HepG2 (cell line): ENCODE measurements around the gene PLCB2. TPM values are rescaled to one million over a fixed set of nuclear protein-coding genes. Genes with fewer than 3 reads are reported as not detected.

Source experiments
- ADNP ChIP-seq: sonication (generic); formaldehyde crosslinking; IDR thresholded peaks from 2 replicates; pipeline ENCODE4 v1.4.0; 2020; ENCODE audit warnings: missing genetic modification reagents
- E2F1 ChIP-seq: sonication (generic); formaldehyde crosslinking; IDR thresholded peaks from 2 replicates; pipeline ENCODE4 v1.5.0; 2020; ENCODE audit warnings: missing genetic modification reagents
- KDM5B ChIP-seq: sonication (generic); formaldehyde crosslinking; IDR thresholded peaks from 2 replicates; pipeline ENCODE4 v1.4.0; 2020; ENCODE audit warnings: missing genetic modification reagents, mild to moderate bottlenecking, borderline replicate concordance
- MZF1 ChIP-seq: sonication (generic); formaldehyde crosslinking; IDR thresholded peaks from 2 replicates; pipeline ENCODE4 v1.8.1; 2023; ENCODE audit warnings: mild to moderate bottlenecking, missing genetic modification reagents, borderline replicate concordance
- PHF21A ChIP-seq: sonication (generic); formaldehyde crosslinking; IDR thresholded peaks from 2 replicates; pipeline ENCODE4 v1.5.0; 2020; ENCODE audit warnings: mild to moderate bottlenecking, missing genetic modification reagents
- RBFOX2 ChIP-seq: fragments of 200-400 bp; formaldehyde crosslinking; IDR thresholded peaks from 2 replicates; pipeline ENCODE4 v1.6.1; 2017; ENCODE audit warnings: low read depth, mild to moderate bottlenecking, low read length
- RXRA ChIP-seq: sonication (generic); formaldehyde crosslinking; IDR thresholded peaks from 2 replicates; pipeline ENCODE4 v1.5.1; 2020; ENCODE audit warnings: missing genetic modification reagents
- SIN3B ChIP-seq: fragments of 150-350 bp; IDR thresholded peaks from 2 replicates; pipeline ENCODE4 v1.6.1; 2014; ENCODE audit warnings: low read length
- THAP7 ChIP-seq: sonication (generic); formaldehyde crosslinking; IDR thresholded peaks from 2 replicates; pipeline ENCODE4 v1.8.1; 2023; ENCODE audit warnings: mild to moderate bottlenecking, missing genetic modification reagents
- THYN1 ChIP-seq: sonication (generic); formaldehyde crosslinking; IDR thresholded peaks from 2 replicates; pipeline ENCODE4 v1.8.1; 2023; ENCODE audit warnings: low read depth, mild to moderate bottlenecking, moderate library complexity, missing genetic modification reagents, borderline replicate concordance
- ZFP36L2 ChIP-seq: sonication (generic); formaldehyde crosslinking; IDR thresholded peaks from 2 replicates; pipeline ENCODE4 v1.4.0; 2020; ENCODE audit warnings: missing genetic modification reagents
- ZFYVE20 ChIP-seq: sonication (generic); formaldehyde crosslinking; IDR thresholded peaks from 2 replicates; pipeline ENCODE4 v1.8.0; 2023; ENCODE audit warnings: low read depth, mild to moderate bottlenecking, moderate library complexity, missing genetic modification reagents, borderline replicate concordance
- ZNF280D ChIP-seq: sonication (generic); formaldehyde crosslinking; IDR thresholded peaks from 2 replicates; pipeline ENCODE4 v1.5.1; 2020; ENCODE audit warnings: mild to moderate bottlenecking, missing genetic modification reagents
- ZNF333 ChIP-seq: sonication (generic); formaldehyde crosslinking; IDR thresholded peaks from 2 replicates; pipeline ENCODE4 v1.4.0; 2020; ENCODE audit warnings: mild to moderate bottlenecking, missing genetic modification reagents, borderline replicate concordance
- ZNF431 ChIP-seq: sonication (generic); formaldehyde crosslinking; IDR thresholded peaks from 2 replicates; pipeline ENCODE4 v1.9.0; 2022; ENCODE audit warnings: missing genetic modification reagents, low read depth, mild to moderate bottlenecking, borderline replicate concordance
- ZNF44 ChIP-seq: sonication (generic); formaldehyde crosslinking; IDR thresholded peaks from 2 replicates; pipeline ENCODE4 v1.5.1; 2020; ENCODE audit warnings: mild to moderate bottlenecking, missing genetic modification reagents
- ZNF562 ChIP-seq: sonication (generic); formaldehyde crosslinking; IDR thresholded peaks from 2 replicates; pipeline ENCODE4 v1.8.0; 2022; ENCODE audit warnings: missing genetic modification reagents, borderline replicate concordance
- ZNF580 ChIP-seq: IDR thresholded peaks from 2 replicates; pipeline ENCODE4 v1.6.1; 2016; ENCODE audit warnings: low read depth, borderline replicate concordance
- ZNF678 ChIP-seq: sonication (generic); formaldehyde crosslinking; IDR thresholded peaks from 2 replicates; pipeline ENCODE4 v1.4.0; 2020; ENCODE audit warnings: mild to moderate bottlenecking, missing genetic modification reagents
- ZNF772 ChIP-seq: sonication (generic); formaldehyde crosslinking; IDR thresholded peaks from 2 replicates; pipeline ENCODE4 v1.5.0; 2020; ENCODE audit warnings: mild to moderate bottlenecking, missing genetic modification reagents
- polyA plus RNA-seq, 8 experiments: library from polyadenylated mRNA; depleted of rRNA in 3 of 8; stranded (reverse) in 7 of 8; unstranded in 1 of 8; fragments of >200 nt; fragmentation: Illumina TruSeq in 4 of 8; extraction: Trizol in 4 of 8; gene quantifications; 2 replicates each; pipeline versions ENCODE4 v1.2.1 to v1.2.3, GENCODE V29; 2011 to 2016; ENCODE audit warnings: low read depth in 4 of 8, missing spikeins in 1 of 8, mixed read lengths in 1 of 8; ENCODE audit not compliant: insufficient read depth in 1 of 8
- total RNA-seq, 5 experiments: library from RNA; depleted of rRNA; stranded (reverse); fragments of >200 nt; fragmentation: Illumina TruSeq; extraction: Trizol; gene quantifications; 2 replicates each; pipeline ENCODE4 v1.2.3, GENCODE V29; 2016; ENCODE audit warnings: low read depth in 1 of 5

Gene PLCB2
- total and polyA plus RNA-seq, 2 of the 13 experiments (the other 11 are each of a cell fraction or from before 2014, with no cell fraction given) = 0.11 TPM; not detected in 1

GRCh38 chr15:40282147-40282868 lies 25.4 kb downstream of the PLCB2 start (continued):
- no peak; the same call in 1 of the 2 replicates for TF ChIP-seq THAP7
- TF ChIP-seq RXRA (CRISPR knock-in tag) = 0 out of 2 replicates have a peak, but pooled peaks have one; percentile 27
- TF ChIP-seq THYN1 (CRISPR knock-in tag) = no peak
- TF ChIP-seq PHF21A (CRISPR knock-in tag) = no peak
- TF ChIP-seq ADNP (CRISPR knock-in tag) = no peak
- TF ChIP-seq KDM5B (CRISPR knock-in tag) = peak; percentile 78; the same call in 1 of the 2 replicates
- no peak for TF ChIP-seq ZNF333 (CRISPR knock-in tag)
- TF ChIP-seq ZFYVE20 = no peak
- TF ChIP-seq ZFP36L2 (CRISPR knock-in tag) = no peak
- TF ChIP-seq MZF1 (CRISPR knock-in tag) = no peak
- no peak for TF ChIP-seq ZNF280D
- no peak for TF ChIP-seq ZNF580 (CRISPR knock-in tag)
- TF ChIP-seq E2F1 (CRISPR knock-in tag) = no peak
- TF ChIP-seq ZNF772 = no peak
- TF ChIP-seq ZNF678 = no peak
- no peak for TF ChIP-seq RBFOX2
- no peak for TF ChIP-seq ZNF44 (CRISPR knock-in tag)
- TF ChIP-seq ZNF562 (CRISPR knock-in tag) = no peak
- TF ChIP-seq SIN3B = no peak
- no peak for TF ChIP-seq ZNF431 (CRISPR knock-in tag)
